Panc1 (cell line): Measurements from ENCODE around the gene TMC4.

ENCODE experiments used
- CTCF ChIP-seq: fragments of 450-650 bp; IDR thresholded peaks from 2 replicates; pipeline ENCODE4 v1.5.1; 2017; ENCODE audit warnings: mild to moderate bottlenecking
- POLR2AphosphoS5 ChIP-seq: IDR thresholded peaks from 2 replicates; pipeline ENCODE4 v1.6.1; 2012; ENCODE audit warnings: mild to moderate bottlenecking, low read depth, low read length, moderate library complexity
- REST ChIP-seq, 2 experiments: IDR thresholded peaks; 2 replicates each; pipeline ENCODE4 v1.6.1; 2011 to 2012; ENCODE audit warnings: low read depth in 2 of 2, control low read depth in 1 of 2, low read length in 1 of 2, mild to moderate bottlenecking in 1 of 2, moderate library complexity in 1 of 2; ENCODE audit not compliant: insufficient read depth in 1 of 2
- SIN3A ChIP-seq: IDR thresholded peaks from 2 replicates; pipeline ENCODE4 v1.6.1; 2012; ENCODE audit warnings: low read depth, mild to moderate bottlenecking, low read length, moderate library complexity, borderline replicate concordance; ENCODE audit not compliant: insufficient read depth
- TCF7L2 ChIP-seq: IDR thresholded peaks from 2 replicates; pipeline ENCODE4 v1.6.1; 2011; ENCODE audit warnings: mild to moderate bottlenecking, low read depth, low read length, inconsistent platforms

GRCh38 chr19:54211235-54211634 lies 38.3 kb upstream of the TMC4 start:
- TF ChIP-seq CTCF, result no peak
- no peak for TF ChIP-seq POLR2AphosphoS5
- no peak for TF ChIP-seq SIN3A
- TF ChIP-seq REST (IDR thresholded peaks at IDR 0.05; ENCODE audit: insufficient read depth in 1 of 2, low read depth in 2 of 2, low read length in 1 of 2), result no peak
- TF ChIP-seq TCF7L2, result no peak
